Stimulated activated CD8-positive, alpha-beta memory T cell treated with anti-CD3 and anti-CD28 coated beads, Interleukin-4, amount 100 ng/mL, for 48 hours (primary cell): Measurements from ENCODE around the gene MIER3.
"Not testable (repeated sequence)": the region's sequence is repeated elsewhere in the genome, so short reads cannot be mapped to it uniquely, and the experiment has no call there.

Source experiments
- DNase-seq: peaks from one replicate; pipeline ENCODE4 v3.0.0-alpha.2; 2020

Gene MIER3

GRCh38 chr5:56951946-56952691 is at the start of gene MIER3:
Gene MIER3, minus strand, starts transcription at chr5:56952123. Its CDS starts 21 bp downstream, at chr5:56952102.
- DNase-seq, result peak; percentile 84

GRCh38 chr5:56995596-56995995 is 43.7 kb upstream of the MIER3 start:
- no peak for DNase-seq

- no peak for DNase-seq
Observed at GRCh38 chr5:56993241-56993640, 41.3 kb upstream of the MIER3 start.

GRCh38 chr5:56989676-56990075 is 37.8 kb upstream of the MIER3 start:
- DNase-seq, result no peak

- DNase-seq, result no peak
Observed at GRCh38 chr5:56988490-56988889, 36.6 kb upstream of the MIER3 start.

- no peak for DNase-seq
Observed at GRCh38 chr5:56987171-56987570, 35.2 kb upstream of the MIER3 start.

- DNase-seq, result no peak
Observed at GRCh38 chr5:56986626-56986947, 34.7 kb upstream of the MIER3 start.

GRCh38 chr5:56985936-56986625 is 34.2 kb upstream of the MIER3 start:
- DNase-seq, result no peak

GRCh38 chr5:56984445-56984844 is 32.5 kb upstream of the MIER3 start:
- peak; percentile 24 for DNase-seq

GRCh38 chr5:56983593-56984361 is 31.9 kb upstream of the MIER3 start:
- no peak for DNase-seq

- DNase-seq, result no peak
Observed at GRCh38 chr5:56981548-56982315, 29.8 kb upstream of the MIER3 start.

- no peak for DNase-seq
Observed at GRCh38 chr5:56979968-56980367, 28.0 kb upstream of the MIER3 start.

- DNase-seq, result not testable (repeated sequence)
Observed at GRCh38 chr5:56979526-56979925, 27.6 kb upstream of the MIER3 start.

GRCh38 chr5:56977822-56978221 is 25.9 kb upstream of the MIER3 start:
- no peak for DNase-seq

GRCh38 chr5:56977021-56977420 is 25.1 kb upstream of the MIER3 start:
- no peak for DNase-seq

GRCh38 chr5:56974241-56974640 is 22.3 kb upstream of the MIER3 start:
- DNase-seq, result no peak

- no peak for DNase-seq
Observed at GRCh38 chr5:56973473-56973872, 21.6 kb upstream of the MIER3 start.

GRCh38 chr5:56971275-56971674 is 19.4 kb upstream of the MIER3 start:
- DNase-seq, result no peak

GRCh38 chr5:56964173-56964572 is 12.2 kb upstream of the MIER3 start:
- no peak for DNase-seq

GRCh38 chr5:56963246-56963645 is 11.3 kb upstream of the MIER3 start:
- DNase-seq, result no peak

GRCh38 chr5:56962286-56962685 is 10.4 kb upstream of the MIER3 start:
- no peak for DNase-seq

GRCh38 chr5:56961746-56962145 is 9.8 kb upstream of the MIER3 start:
- no peak for DNase-seq

GRCh38 chr5:56959326-56959725 is 7.4 kb upstream of the MIER3 start:
- DNase-seq, result no peak
